Fibroblast of gingiva (primary cell): Measurements from ENCODE around the gene MCEMP1.

Source experiments
- DNase-seq: peaks from one replicate; pipeline ENCODE4 v3.0.0-alpha.2; 2011; ENCODE audit warnings: low read depth

MCEMP1 gene

DNA sequence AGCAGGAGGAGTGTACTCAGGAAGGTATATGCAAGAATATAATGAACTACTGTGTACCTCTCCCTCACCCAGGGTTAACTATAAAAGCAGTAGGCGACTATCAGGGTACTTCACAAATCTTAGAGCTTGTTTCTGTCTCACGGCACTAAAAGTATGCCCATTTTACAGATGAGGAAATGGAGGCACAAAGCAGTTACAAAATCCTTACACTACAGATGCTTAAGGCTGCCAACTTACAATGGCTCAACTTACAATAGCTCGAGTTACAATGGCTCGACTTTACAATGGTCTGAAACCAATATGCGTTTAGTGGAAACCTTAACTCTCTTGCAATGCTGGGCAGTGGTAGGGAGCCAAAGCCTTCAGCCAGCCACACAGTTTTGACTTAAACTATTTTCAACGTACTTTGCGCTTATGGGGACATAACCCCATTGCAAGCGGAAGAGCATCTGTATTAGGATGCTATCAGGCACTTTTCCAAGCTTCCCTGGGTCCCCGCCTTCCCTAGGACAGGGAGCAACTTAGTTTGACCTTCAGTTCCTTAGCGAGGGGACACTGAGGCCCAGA, 20.9 kb downstream of the MCEMP1 start:
- no peak for DNase-seq

DNA sequence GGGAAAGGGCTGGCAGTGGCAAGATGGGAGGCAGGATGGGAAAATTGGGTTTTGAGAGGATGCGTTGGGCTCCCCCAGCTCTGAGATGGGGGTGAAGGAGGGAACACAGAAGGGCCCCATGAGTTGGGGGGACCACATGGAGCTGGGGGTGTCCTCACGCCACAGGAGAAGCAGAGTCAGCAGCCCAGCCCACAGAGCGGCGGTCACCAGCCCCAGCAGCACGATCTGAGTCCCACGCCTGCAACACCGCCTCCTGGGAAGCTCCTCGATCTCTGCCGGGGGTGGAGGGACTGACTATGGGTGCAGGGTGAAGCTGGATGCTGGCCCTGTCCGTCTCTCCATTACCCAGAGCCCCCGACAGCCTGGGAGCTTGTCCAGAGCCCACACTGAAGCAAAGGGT, 21.7 kb downstream of the MCEMP1 start:
- no peak for DNase-seq

DNA sequence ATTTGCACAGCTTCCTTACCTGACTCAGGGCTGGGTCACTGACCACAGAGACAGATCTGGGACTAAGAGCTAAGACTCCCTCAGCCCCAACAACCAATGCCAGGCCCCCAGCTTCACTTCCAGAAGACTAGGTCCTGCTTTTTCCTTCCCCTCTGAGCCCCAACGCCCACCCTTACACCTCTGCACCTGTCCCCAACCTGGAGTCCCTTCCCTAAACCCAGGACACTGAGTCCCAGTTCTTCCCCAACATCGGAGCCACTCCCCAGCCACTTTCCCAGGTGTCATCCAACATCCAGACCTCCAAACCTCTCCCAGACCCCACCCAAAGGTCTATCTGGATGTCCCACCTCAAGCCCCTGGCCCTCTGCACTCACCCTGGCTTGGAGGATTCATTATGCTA, 22.1 kb downstream of the MCEMP1 start:
- DNase-seq, result no peak

DNA sequence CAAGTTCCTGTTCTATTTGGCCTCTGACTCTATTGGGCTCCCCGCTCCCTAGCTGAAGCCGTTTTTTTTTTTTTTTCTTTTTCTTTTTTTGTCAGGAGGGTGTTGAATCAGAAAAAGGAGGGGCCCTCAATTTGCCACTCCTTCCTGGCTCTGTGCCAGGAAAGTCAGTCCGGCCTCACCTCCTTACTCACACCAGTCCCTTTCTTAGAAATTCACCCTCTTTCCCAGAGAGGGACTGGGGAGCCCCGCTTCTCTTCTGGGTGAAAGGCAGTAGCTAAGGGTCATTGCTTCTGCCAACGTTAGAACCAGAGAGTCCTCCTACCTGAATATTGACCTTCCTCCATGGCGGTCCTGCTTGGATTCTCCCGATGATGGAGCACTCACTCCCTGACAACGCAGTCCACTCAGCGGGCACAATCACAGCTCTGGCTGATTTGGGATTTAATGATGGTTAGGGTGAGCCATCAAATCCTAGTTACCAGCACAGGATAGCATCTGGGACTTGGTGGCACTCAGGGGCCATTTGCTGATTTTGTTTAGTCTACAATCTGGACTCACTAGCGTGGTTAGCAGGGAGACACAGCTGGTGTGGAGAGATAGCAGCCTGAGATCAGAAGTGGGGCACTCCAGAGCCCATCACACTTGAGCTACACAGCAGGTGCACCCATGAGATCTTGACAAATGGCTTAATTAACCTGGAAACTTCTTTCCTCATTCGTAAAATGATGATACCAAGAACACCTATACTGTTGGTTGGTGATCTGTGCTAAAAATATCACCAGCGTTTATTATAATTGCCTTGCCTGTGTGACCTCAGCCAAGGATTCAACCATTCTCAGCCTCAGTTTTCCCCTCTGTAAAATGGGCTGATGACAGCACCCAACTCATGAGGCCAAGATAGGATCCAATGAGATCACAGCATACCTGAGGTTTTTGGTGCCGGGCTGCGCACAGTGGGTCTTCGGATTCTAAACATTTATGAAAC, 22.8 kb downstream of the MCEMP1 start:
- DNase-seq, result no peak

DNA sequence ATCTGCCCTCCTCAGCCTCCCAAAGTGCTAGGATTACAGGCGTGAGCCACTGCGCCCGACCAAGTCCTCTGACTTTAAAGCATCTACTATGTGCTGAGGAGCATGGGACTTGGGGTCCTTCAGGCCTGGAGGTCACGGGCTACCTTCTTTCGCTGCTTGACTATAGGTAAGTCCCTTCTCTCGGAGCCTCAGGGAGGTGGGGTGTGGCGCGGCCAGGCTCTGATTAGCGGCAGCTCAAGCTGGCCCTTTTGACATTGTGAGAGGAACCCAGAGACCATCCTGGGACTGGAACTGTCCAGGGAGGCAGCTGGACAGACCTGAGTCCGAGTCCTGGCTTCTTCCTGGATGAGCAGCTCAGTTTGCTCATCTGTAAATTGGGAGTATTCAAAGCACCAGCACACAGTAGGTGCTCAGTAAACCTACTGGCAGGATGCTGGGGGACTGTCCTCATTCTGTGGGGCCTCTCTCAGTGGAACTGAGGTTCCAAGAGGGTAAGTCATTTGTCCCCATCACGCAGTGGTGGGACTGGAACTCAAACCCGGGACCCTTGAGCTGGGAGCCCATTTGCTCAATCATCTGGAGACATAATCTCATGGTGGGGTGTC, 24.3 kb downstream of the MCEMP1 start:
- DNase-seq, result no peak

DNA sequence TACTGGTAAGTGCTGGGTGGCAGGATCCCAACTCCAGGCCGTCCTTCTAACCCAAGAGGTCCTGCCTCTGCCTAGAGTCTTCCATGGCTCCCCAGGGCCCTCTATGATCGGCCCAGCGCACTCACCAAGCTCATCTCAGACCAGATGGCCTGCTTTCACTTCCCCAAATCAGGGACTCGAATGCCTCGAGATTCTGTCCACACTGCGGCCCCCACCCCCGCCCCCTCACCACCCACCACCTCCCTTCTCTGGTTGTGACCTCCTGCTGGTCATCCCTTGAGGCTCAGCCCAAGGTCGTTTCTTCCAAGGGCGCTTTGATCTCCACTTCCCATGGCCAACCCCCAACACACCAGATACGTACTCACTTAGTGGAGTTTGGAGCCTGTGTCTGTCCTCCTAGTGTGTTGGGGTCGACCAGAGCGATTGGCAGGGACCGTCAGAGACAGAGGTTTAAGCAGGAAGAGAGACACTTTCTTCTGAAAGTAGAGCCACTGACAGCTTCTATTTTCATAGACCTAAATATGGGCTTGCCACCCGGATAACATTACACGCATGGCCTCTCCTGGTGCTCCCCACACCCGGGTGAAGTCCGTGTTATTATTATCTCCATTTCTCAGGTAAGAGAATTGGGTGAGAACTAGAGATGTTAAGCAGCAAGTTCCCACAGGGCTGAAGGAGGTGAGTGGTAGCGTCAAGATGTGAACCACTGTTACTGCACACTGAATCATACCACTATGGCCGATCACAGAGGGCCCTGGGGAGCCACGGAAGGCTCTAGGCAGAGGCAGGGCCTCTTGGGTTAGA, 25.0 kb downstream of the MCEMP1 start, which contains the start of gene FCER2:
FCER2 (minus strand) TSS at position 478 of the 804 bp plus-strand sequence. CDS start 2,371 bp downstream, outside the sequence.
- no peak for DNase-seq

DNA sequence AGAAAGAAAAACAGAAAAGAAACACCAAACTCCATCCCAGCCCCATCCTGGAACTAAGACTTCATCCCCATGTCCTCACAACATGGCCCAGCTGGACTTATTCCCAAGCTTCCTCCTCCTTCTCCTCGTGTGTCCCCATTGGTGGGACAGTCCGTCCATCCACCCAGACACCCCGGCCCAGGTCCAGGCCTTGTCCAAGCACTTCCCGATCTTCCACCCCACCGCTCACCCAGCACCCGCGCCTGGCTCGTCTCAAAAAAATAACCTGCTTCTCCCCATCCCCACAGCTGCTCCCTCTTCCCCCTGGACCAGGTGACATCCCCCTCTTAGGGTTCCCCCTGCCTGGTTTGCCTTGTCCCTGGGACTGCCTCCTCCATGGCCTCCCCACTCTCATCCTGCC, 26.4 kb downstream of the MCEMP1 start:
- DNase-seq, result no peak

DNA sequence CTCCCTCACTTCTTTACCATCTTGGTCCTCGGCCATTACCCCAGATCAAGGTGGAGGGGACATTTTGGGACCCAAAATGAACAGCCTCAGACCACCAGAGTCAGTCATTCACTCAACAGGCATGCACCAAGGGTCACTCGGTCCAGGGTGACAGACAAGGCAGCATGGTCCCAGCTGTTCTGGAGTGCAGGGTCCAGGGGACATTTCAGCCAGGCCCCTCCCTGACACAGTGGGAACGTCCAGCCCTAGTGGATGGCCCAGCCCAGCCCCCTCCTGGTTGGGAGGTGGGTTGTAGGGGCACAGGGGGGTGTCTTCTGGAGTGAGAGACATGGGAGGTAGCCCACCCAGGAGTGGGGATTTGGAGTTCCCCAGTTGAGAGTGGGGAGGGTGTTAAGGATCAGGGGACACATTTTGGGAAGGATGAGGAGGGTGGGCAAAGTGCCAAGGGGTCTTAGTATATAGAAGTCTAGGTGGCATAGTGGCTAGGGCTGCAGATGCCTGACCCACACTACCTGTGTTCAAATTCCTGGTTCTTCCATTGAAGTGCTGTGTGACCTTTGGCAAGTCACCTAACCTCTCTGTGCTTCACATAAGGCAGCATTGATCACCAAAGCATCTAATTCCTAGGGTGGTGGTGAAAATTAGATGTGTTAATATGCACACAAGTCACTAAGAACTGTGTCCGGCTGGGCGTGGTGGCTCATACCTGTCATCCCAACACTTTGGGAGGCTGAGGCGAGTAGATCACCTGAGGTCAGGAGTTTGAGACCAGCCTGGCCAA, 27.6 kb downstream of the MCEMP1 start:
- DNase-seq, result no peak

DNA sequence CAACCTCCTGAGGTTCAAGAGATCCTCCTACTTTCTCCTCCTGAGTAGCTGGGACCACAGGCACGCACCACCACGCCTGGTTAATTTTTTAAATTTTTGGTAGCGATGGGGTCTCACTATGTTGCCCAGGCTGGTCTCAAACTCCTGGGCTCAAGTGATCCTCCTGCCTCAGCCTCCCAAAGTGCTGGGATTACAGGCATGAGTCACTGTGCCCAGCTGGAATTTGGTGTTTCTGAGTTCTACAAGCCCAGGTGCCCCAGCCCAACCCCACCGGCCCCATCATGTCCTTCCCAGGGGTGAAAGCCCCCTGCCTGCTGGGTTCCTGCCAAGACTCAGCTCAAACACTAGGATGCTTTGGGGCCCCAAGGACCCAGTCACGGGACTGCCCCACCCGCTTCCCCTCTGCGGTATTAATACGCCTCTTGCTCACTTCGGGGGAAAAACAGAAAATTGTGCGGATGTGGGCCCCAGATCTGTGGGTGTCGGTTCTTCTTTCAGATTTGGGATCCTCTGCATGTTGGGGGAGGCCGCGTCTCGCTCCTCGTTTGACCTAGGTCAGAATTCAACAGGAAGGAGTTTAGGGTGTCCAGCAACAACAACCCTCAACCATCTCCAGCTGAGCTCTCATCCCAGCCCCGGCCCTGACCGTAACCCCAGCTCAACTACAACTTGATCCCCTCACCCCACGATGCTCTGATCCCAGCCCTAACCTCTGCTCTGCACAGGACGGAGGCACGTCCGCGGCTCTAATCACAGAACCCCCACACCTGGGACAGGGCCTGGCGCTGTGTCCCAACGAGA, 28.7 kb downstream of the MCEMP1 start:
- DNase-seq, result no peak

DNA sequence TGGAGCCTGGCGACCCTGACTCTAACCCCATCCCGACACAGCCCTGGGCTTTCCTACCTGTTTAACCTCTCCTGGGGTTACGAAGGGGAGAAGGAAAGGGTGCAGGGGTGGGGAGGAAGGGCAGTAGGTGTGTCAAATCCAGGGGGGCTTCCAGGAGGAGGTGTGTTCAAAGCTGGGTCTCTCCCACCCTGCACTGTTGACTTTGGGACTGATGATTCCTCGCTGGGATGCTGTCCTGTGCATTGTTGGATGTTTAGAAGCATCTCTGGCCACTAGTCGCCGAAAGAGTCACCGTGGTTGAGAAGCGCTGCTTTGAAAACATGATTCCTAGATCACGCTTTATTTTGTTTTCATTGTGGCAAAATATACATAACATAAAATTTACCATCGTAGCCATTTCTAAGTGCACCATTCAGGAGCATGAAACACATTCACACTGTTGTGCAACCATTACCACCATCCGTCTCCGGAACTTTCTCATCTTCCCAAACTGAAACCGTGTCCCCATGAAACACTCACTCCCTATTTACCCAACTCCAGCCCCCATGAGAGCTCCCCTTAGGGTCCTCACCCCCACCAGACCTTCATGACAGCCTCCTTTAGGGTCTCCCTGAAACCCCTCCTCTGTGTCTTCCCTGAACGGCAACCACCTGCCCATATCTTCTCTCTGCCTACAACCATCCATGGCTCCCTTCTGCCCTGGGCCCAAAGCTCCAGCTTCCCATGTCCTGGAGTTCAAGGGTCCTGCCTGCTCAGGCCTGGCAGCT, 29.5 kb downstream of the MCEMP1 start:
- DNase-seq, result no peak

DNA sequence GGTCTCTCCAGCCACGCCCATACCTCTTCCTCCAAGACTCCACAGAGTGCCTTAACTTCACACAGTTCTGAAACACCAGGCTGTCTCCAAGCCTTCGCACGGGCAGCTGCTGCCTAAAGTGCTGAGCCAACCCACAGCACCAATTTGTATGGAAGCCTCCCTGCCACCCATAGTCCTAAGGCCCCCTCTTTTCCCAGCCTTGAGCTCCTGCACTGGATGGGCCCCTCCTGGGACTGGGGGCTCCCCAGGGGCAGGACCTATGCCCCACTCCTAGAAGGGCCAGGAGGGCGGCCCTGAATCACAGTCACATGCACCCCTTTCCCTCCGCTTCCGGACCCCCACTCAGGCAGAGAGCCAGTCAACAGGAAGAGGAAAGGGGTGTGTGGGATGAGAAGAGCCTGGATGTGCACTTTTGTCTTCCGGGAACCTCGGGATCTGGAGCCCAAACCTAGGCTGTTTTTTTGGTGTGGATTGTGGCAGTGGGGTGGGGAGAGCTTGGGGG, 30.1 kb downstream of the MCEMP1 start:
- DNase-seq, result no peak

DNA sequence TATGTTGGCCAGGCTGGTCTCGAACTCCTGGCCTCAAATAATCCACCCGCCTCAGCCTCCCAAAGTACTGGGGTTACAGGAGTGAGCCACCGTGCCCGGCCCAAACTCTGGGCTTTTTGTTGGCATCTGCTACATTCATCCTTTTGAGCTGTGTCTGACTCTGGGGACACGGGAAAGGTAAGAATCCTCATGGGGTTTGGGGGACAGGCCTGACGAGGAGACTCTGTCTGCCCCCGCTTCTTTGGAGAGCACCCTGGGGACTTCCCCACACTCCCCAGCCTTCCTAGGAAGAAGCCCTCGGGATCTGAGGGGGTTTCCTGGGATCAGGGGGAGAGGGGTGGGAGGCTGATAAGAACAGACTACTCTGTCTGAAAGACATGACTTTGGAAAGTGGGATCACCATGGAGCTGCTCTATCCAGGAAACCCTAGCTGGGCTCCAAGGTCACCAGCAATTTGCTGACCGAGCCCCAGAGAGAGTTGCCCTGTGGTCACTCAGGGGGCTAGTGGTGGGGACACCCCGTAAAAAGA, 33.1 kb downstream of the MCEMP1 start:
- no peak for DNase-seq

DNA sequence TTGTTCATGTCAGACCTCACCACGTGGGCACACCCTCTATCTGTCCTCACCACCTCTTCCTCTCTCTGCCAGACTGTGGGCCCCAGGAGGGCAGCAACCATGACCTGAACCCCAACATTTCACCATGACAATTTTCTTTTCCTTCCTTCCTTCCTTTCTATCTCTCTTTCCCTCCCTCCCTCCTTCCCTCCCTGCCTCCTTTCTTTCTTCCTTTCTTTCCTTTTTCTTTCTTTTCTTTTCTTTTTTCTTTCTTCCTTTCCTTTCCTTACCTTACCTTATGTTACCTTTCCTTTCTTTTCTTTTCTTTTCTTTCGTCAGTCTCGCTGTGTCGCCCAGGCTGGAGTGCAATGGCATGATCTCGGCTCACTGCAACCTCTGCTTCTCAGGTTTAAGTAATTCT, 33.7 kb downstream of the MCEMP1 start:
- DNase-seq, result no peak

DNA sequence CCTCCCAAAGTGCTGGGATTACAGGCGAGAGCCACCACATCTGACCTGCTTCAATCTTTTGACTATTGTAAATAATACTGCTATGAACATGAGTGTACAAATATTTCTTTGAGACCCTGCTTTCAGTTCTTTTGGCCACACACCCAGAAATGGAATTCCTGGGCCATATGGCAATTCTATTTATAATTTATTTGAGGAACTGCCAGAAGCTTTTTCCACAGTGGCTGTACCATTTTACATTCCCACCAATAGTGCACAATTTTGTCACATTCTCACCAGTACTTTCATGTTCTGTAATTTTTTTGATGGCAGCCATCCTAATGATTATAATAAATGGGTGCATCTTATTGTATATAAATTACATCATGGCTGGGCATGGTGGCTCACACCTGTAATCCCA, 38.8 kb downstream of the MCEMP1 start:
- no peak for DNase-seq

DNA sequence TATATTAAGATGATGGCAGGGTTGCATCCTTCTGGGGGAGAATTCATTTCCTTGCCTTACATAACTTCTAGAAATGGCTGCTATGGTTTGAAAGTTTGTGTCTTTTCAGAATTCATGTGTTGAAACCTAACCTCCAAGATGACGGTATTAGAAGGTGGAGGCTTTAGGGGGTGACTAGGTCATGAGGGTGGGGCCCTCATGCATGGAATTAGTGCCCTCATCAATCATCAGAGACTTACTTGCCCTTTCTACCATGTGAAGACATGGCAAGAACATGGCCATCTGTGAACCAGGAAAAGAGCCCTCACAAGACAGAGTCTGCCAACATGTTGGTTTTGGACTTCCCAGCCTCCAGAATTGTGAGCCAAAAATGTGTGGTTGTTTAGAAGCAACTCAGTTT, 39.9 kb downstream of the MCEMP1 start:
- no peak for DNase-seq

DNA sequence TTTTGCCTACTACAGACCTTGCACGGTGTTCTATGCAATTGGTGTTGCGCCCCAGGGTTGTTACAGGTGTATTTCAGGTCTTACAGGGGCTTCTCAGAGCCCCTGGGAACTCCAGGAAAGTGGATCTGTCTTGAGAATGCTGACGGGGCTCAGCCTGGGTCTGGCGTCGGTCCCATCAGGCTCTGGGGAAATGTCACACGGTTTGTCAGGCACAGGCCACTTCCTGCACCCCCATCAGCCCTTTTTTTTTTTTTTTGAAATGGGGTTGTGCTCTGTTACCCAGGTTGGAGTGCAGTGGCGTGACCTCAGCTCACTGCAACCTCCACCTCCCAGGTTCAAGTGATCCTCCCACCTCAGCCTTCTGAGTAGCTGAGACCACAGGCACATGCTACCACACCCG, 41.8 kb downstream of the MCEMP1 start:
- DNase-seq, result no peak

DNA sequence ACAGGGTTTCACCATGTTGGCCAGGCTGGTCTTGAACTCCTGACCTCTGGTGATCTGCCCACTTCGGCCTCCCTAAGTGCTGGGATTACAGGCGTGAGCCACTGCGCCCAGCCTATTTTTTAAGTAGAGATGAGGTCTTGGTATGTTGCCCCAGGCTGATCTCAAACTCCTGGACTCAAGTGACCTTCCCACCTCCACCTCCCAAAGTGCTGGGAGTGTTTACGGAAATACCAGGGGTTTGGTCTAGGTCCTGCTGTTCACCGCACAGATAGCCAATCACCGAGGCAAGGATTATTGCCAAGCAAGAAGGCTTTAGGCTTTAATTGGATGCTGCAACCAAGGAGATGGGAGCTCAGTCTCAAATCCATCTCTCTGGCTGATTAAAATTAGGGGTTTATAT, 43.5 kb downstream of the MCEMP1 start:
- no peak for DNase-seq

DNA sequence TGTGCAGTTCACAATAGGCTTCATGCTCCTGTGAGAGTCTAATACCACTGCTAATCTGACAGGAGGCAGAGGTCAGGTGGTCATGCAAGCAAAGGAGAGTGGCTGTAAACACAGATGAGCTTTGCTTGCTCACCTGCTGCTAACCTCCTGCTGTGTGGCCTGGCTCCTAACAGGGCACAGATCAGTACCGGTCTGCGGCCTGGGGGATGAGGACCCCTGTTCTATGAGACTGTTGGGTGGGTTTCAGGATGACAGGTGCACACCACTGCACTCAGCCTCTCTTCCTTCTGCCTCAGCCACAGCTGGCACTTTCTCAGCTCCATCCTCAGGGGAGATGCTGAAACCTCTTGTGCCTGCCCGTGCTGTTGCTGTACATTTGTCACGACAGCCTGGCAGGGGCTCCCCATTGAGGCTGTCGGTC, 45.4 kb downstream of the MCEMP1 start:
- DNase-seq, result no peak

DNA sequence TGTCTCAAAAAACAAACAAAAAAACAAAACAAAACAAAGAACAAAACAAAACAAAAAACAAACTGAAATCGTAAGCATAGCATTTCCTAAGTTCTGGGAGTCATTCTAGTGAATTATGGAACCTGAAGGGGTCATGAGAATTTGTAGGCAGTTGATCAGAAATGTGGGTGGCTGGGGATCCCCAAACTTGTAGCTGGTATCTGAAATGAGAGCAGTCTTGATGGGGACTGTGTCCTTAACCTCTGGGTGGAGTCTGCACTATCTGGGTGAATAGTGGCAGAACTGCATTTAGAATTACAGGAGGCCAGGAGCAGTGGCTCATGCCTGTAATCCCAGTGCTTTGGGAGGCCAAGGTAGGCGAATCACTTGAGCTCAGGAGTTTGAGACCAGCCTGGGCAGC, 48.9 kb downstream of the MCEMP1 start:
- DNase-seq, result no peak
